RWPE1 (cell line): ENCODE data around the gene MYLK.

Source experiments
- CTCF ChIA-PET: fragments of 350-600 bp; sonication (Branson Sonifier 250); formaldehyde crosslinking; extraction: SDS; loops from one replicate; lab custom pipeline; 2021; lab: Yijun Ruan, JAX
- POLR2A ChIA-PET: fragments of 400-600 bp; formaldehyde crosslinking; extraction: SDS; loops from one replicate; lab custom pipeline; 2020; ENCODE audit warnings: antibody characterized with exemption; ENCODE audit not compliant: low non-redundant PET; lab: Yijun Ruan, JAX
- DNase-seq: peaks from one replicate; pipeline ENCODE4 v3.0.0; 2012; ENCODE audit warnings: low spot score
- H3K27ac ChIP-seq: fragments of 450-650 bp; 2 replicates; pipeline ENCODE4 v1.5.1; 2017
- TF ChIP-seq, protein P1 (sequence below): fragments of 450-650 bp; conservative IDR thresholded peaks from 2 replicates; pipeline ENCODE4 v1.5.1; 2017; ENCODE audit warnings: low read depth, mild to moderate bottlenecking

The MYLK gene

DNA sequence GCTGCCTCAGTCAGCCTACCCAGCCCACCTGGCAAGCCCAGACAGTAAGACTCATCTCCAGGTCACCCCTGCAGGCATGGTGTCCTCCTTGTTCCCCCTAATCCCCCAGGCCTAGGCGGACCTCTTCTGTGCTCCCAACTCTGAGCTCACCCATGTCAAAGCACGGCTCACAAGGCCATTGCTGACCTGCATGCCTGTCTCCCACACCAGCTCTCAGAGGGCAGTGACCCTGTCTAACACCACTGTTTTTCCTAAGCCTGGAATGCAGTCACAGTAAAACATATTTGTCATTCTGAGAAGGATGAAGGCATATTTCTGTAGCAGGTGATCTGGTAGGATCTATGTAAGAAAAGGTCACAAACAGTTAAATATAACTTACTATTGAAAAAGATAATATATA, 189.0 kb downstream of the MYLK start:
- no peak for DNase-seq

DNA sequence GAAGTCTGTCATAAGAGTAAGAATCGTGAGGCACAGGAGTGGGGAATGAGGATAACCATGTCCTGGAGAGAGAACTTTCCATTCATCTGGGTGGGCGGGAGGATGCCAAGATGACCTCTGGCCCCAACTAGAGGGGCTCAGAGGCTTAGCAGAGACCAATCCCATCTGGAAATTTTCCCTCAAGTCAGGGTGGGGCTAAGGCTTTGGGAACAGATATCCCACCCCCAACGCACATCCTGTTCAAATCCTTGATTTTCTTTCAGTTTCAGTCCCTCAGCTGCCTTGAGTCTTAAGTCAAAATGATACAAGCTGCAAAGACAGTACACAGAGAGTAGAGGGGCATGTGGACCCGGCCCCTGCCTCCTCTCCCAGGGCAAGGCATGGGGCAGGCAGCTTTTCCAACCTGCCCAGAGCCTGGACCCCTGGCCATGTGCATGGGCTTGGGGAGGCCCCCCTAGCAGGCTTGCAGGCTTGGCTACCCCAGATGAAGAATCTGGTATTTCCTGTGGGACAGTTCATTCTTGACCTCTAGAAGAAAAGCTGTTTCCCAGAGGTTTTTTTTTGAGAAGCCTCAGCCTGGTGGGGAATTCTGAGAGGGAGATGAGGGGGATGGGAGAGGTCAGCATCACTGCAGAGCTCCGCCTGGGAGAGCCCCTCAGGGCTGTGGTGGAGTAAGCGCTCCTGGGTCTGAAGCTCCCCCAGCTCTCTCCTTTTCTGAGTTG, 189.6 kb downstream of the MYLK start:
- no peak for DNase-seq
- TF ChIP-seq, protein P1, sequence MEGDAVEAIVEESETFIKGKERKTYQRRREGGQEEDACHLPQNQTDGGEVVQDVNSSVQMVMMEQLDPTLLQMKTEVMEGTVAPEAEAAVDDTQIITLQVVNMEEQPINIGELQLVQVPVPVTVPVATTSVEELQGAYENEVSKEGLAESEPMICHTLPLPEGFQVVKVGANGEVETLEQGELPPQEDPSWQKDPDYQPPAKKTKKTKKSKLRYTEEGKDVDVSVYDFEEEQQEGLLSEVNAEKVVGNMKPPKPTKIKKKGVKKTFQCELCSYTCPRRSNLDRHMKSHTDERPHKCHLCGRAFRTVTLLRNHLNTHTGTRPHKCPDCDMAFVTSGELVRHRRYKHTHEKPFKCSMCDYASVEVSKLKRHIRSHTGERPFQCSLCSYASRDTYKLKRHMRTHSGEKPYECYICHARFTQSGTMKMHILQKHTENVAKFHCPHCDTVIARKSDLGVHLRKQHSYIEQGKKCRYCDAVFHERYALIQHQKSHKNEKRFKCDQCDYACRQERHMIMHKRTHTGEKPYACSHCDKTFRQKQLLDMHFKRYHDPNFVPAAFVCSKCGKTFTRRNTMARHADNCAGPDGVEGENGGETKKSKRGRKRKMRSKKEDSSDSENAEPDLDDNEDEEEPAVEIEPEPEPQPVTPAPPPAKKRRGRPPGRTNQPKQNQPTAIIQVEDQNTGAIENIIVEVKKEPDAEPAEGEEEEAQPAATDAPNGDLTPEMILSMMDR: no peak
- H3K27ac ChIP-seq: no peak overlapping the region
- CTCF ChIA-PET: interaction anchor here (2.0 kb wide), 1 partner anchor 42 kb away, joined by 6 read pairs; no protein-coding TSS in a partner anchor
- POLR2A ChIA-PET: no interaction called here

More for the DNA sequence above, 189.0 kb downstream of the MYLK start:
- TF ChIP-seq, protein P1: no peak
- ChIA-PET CTCF (interaction anchor here (2.0 kb wide), 1 partner anchor 43 kb away, joined by 6 read pairs; no protein-coding TSS in a partner anchor), POLR2A (no interaction called here)
- no peak overlapping the region for H3K27ac ChIP-seq

DNA sequence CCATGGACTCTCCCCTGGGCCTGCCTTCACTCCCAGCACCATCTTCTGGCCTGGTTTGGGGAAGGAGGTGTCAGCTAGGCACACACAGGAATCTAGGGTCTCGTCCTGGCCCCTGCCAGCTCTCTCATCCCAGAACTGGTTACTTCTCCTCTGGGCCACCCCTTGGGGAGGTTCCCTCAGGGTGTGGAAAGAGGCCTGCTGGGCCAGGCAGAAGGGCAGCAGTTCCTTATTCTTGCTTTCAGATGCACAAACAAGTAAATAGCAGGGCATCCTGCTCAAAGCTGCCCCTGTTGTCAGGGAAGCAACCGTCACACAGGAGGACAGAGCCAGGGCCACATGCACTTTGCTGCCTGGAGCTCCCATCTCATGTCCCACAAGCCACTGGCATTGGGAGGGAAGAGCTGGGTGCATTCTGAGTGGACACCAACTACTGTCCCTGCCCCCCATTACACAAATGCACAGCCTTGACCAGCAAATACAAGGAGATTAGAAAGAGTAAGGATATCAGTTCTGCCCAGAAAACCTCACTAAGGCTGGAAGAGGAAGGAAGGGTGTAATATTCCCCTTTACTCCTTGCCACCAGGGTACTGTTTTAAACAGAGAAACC, 190.4 kb downstream of the MYLK start:
- POLR2A ChIA-PET: no interaction called here

DNA sequence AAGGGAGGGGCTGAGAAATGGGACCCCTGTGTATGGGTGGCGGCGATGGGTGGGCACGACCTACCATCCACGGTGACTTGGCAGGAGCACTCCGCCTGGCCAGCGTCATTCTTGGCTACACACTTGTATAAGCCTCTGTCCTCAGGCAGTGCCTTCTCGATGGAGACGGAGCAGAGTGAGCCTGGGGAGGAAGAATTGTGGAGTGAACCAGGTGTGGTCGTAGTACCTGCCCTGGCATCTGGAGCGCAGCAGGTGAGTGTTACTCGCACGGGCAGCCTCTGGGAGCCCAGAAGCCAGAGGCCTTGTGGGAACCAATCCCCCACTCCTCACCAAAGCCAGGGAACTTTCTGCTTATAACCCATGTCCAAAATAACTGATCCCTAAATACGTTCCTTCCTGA, 191.5 kb downstream of the MYLK start:
- no peak for DNase-seq
- ChIA-PET CTCF (interaction anchor here (0.5 to 0.8 kb wide), 2 partner anchors 39 to 50 kb away, joined by 3 to 4 read pairs; no protein-coding TSS in a partner anchor), POLR2A (no interaction called here)
- TF ChIP-seq, protein P1: no peak
- no peak overlapping the region for H3K27ac ChIP-seq

More for the DNA sequence above, 190.4 kb downstream of the MYLK start:
- no peak overlapping the region for H3K27ac ChIP-seq
- TF ChIP-seq, protein P1: no peak
- CTCF ChIA-PET: interaction anchor here (0.6 to 0.8 kb wide), 2 partner anchors 33 to 51 kb away, joined by 3 to 4 read pairs; no protein-coding TSS in a partner anchor
- no peak for DNase-seq

DNA sequence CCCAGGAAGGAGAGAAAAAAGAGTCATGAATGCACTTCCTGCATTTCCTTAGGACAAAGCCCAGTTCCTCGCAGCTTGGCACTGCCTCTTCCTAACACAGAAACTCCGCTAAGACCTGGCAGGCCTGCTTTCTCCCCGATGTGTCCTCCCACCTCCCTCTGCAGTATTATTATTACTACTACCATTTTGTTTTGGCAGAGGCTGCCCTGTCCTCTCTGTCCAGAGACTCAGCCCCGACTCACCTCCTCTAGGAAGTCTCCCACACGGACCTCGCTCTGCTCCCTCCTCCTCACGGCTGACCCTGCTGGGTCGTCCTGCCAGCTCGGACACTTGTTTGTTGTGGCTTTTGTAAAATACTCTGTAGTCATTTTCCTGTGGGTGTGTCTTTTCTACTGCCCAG, 192.1 kb downstream of the MYLK start:
- no peak overlapping the region for H3K27ac ChIP-seq
- ChIA-PET CTCF (interaction anchor here (1.0 kb wide), 1 partner anchor 10 kb away, joined by 3 read pairs; no protein-coding TSS in a partner anchor), POLR2A (no interaction called here)
- TF ChIP-seq, protein P1: no peak
- DNase-seq: no peak

DNA sequence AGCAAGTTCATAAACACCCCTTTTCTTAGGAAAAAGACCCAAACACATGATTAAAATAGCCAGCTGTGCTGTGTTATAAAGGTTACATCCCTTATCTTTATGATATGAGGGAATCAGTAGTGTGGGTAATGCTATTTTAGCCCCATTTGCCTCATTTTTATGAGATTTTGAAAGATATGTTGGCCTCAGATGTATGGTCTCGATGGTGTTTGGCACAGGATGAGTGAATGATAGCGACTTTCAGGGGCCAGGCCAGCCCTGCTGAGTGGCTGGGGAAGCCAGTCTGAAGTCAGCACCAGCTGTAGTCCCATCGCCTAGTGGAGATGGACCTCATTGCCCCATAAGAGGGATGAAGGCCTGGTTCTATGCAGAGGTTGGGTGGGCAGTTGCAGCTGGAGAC, 194.3 kb downstream of the MYLK start:
- POLR2A ChIA-PET: no interaction called here
- CTCF ChIA-PET: interaction anchor here (0.9 kb wide), 1 partner anchor 9 kb away, joined by 4 read pairs; no protein-coding TSS in a partner anchor
- TF ChIP-seq, protein P1: no peak
- no peak for DNase-seq
- H3K27ac ChIP-seq: no peak overlapping the region
